ENCODE results near the gene SNX2.
"Not testable (repeated sequence)": the region's sequence is repeated elsewhere in the genome, so short reads cannot be mapped to it uniquely, and the experiment has no call there.

The SNX2 gene, protein sequence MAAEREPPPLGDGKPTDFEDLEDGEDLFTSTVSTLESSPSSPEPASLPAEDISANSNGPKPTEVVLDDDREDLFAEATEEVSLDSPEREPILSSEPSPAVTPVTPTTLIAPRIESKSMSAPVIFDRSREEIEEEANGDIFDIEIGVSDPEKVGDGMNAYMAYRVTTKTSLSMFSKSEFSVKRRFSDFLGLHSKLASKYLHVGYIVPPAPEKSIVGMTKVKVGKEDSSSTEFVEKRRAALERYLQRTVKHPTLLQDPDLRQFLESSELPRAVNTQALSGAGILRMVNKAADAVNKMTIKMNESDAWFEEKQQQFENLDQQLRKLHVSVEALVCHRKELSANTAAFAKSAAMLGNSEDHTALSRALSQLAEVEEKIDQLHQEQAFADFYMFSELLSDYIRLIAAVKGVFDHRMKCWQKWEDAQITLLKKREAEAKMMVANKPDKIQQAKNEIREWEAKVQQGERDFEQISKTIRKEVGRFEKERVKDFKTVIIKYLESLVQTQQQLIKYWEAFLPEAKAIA

DNA sequence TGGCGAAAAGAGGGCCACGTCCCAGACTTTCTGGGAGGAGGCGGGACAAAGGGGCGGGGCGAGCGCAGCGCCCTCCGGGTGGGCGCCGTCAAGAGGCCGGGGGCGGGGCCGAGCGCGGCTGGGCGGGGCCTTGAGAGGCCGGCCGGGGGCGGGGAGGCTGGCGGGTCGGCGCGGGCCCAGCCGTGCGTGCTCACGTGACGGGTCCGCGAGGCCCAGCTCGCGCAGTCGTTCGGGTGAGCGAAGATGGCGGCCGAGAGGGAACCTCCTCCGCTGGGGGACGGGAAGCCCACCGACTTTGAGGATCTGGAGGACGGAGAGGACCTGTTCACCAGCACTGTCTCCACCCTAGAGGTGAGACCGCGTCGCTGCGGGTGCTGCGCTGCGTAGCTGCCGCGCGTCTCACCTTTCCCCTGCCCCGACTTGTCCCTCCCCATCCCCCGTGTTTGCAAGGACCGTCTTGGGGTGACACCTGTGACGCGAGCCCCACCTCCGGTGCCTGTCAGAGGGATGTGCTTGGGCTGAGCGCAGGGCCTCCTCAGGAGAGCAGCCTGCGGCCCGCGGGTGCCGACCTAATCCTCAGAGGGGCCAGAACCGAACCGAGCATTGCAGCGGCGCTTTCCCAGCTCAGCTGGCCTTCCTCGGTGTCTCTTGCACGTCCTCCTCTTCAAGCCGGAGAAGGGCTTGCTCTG, at the start of gene SNX2:
TSS of gene SNX2 (plus strand) at position 220 of the 689 bp plus-strand sequence. CDS start at position 244, 24 bp downstream.
- peak; percentile 75 for DNase-seq

DNA sequence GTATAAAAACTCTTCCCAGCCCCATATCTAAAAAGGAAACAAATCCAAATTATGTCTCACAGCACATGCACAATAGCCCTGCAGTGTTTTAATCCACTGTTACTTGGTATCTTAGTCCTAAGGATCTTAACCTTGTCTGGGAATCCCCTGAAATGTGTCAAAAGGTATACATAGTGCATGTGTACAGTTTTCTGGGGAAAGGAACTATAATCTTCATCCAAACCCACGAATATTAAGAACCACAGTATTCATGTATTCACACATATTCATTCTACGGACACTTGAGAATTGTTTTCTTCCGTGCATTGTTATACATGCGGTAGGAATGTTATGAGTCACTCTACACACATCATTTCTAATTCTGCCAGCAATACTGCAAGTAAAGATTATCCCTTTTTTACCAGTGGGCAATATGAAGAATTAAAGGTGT, 47.8 kb upstream of the SNX2 start:
- DNase-seq = peak; percentile 27

DNA sequence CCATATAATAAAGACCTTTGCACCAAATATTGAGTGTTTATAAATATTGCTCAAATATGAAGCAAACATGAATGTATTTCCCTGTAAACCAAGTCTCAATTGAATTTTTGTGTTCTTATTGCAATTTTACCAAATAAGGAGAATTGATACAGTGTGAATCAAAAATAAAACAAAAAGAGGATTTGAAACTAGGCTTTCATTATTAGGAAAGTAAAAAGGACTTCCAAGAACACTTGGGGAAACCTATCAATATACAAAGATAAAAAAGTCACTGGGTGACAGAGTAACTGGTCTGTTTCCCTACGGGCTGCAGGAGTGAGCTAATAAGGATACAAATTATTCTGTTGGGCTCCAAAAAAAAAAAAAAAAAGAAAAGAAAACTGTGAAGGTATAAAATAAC, 44.8 kb upstream of the SNX2 start:
- DNase-seq = no peak

GRCh38 chr5:122730456-122730855, 44.4 kb upstream of the SNX2 start:
- no peak for DNase-seq

DNA sequence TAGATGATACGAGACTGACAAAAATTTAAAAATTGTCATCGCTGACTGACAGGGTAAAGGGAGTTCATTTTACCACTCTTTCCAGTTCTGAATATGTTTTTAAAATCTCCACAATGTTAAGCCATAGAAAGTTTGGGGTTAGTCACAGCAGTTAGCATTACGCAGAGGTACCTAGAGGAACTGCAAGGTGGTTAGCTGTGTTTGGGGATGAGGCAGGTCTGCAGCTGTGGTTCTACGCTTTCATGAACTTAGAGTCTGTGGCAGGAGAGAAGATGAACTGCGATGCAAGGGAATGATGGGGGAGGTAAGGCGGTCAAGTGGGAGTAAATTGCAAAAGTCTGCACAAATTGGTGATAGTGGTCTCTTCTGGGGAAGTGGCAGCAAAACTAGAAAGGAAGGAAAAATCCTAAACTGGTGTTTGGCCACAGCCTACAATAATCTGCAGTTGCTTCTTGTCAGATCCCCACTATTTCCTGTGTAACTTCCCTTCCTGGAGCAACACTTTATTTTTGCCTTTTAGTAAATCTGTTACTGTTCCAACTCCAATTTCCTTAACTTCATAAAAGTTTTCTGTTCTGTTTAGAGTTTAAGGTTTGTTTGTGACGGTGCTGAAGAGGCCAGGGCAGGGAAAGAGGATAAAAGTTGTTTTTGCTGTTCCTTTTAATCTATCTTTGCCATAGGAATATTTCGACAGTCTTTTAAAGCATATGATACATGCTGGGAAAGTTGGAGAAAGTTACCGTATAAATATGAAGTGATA, 38.6 kb upstream of the SNX2 start:
- no peak for DNase-seq

DNA sequence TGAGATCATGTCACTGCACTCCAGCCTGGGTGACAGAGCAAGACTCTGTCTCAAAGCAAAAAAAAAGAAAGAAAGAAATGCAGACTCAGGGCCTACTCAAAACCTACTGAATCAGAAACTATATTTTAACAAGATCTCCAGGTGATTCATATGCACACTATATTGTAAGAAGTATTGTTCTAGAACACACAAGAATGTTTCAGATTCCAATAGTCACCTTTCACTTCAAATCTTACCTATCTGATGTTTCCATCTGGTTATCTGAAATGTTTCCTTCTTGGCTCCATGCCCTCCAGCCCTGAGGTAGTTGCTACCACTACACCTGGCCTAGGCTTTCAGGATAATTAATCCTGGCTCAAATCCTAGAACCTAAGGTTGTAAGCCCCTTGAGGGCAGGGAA, 36.8 kb upstream of the SNX2 start:
- no peak for DNase-seq

GRCh38 chr5:122741681-122742080, 33.2 kb upstream of the SNX2 start:
- DNase-seq = no peak

DNA sequence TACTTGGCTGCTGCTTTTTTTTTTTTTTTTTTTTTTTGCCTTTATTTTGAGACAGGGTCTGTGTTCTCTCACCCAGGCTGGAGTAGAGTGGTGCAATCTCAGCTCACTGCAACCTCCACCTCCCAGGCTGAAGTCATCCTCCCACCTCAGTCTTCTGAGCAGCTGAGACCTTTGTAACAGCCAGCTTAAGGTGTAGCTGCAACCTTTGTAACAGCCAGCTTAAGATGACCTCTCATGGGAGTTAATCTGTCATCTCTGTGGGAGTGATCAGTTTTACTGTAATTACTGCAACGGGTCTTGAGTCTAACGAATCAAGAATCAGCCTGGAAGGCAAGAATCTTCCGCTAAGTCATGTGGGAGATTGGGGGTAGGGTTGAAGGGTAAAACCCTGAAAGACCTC, 31.6 kb upstream of the SNX2 start:
- DNase-seq = no peak

DNA sequence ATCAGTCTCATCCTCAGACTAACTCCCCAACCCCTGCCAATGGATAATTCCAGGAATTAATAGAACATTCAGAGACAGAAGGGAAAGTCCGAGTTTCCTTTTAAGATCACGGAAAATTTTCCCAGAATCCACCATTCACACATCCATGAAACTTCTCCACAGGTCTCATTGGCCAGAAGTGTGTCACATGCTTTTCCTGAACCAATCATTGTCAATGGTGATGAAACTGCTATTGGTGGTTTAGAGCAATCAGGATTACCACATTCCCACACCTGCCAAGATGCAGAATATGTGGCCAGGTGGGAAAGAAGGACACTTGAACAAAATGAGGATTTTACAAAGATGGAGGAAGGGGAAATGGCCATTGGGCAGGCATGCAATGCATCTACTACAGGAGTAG, 29.3 kb upstream of the SNX2 start:
- no peak for DNase-seq

DNA sequence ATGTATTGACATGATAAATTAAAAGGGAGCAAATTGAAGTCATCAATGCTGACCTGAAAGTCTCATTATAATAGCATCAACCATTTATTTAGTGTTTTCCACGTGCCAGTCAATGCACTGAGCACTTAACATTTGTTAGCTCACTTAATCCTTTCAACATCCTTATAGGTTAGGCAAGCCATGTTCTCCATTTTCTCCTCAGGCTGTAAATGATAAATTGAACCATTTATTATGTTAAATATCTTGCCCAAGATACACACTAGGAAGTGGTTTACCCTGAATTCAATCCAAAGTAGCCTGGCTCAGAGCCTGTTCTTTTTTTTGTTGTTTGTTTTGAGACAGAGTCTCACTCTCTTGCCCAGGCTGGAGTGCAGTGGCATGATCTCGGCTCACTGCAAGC, 25.0 kb upstream of the SNX2 start:
- no peak for DNase-seq

DNA sequence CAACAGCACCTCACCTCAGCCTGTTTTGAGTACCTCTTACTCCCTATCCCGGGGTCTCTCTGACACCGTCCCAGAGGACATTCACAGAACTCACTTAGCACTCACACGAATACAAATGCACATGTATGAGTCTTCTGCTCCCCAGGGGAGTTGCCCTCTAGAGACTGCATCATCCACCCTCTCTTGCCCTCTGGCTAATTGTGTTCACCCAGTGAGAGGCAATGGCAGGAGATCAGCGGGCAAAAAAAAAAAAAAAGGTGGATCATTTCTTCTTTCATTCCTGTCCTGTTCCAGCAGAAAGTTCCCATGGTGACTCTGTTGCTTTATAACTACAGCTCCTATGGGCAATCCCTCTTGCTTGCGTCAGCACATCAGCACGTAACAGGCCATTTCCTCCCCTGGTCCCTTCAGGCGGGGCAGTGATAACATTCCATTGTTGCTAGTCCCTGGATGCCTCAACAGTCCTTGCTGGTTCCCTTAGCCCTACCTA, 23.5 kb upstream of the SNX2 start:
- peak; percentile 37 for DNase-seq

DNA sequence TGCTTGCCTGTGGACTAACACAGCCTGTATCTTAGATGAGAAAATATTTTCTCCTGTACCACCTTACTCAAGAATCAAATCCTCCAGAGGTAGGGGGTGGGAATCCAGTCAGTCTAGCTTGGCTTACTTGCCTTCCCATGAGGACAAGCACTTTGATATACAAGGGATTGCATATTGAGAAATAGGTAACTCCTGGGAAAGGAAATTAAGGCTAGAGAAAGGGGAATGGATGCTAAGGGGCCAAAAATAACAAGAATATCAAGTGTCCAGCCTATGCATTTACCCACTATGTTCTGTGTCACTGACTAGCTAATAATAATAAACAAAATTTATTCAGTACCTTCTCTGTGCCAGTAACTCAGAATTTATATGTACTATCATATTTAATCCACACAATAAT, 21.4 kb upstream of the SNX2 start:
- DNase-seq = no peak

GRCh38 chr5:122755783-122756182, 19.1 kb upstream of the SNX2 start:
- no peak for DNase-seq

- no peak for DNase-seq
Measured at GRCh38 chr5:122756264-122756911, 18.5 kb upstream of the SNX2 start.

- DNase-seq = no peak
Measured at GRCh38 chr5:122757285-122757684, 17.6 kb upstream of the SNX2 start.

DNA sequence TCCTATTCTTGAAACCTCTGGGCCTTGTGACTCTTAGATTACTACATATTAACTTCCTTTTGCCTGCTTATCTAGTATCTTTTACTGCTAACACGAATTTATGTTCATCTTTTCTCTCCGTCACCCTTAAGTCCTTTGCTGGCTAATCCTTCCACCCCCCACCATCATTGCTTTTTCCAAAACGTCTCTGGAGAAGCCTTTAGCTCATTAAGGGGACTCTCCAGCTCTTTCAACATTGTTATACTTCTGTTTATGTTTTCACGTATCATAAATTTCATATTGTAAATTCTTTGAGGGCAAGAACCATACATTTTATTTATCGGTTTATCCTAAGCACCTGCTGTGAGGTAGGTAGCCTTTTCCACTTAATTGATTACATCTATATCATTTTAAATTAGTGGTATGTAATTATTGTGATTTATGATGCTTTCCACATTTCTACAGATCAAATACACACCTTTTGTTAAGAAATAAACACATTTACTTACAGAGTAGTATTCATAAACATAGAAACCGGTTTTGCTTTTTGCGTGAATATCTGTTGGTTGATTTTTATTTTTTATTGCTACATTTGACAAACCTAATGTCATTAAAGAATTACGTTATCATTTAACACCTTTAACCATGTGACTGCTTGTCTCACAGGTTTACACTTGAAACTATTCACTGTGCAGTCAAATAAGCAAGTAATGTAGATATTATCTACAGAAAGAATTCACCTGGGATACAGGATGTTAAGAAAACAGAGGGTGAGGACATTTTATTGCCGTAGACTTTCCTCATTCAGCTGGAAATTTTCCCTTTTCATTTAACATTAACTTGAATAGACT, 15.4 kb upstream of the SNX2 start:
- DNase-seq = no peak

GRCh38 chr5:122760236-122760635, 14.6 kb upstream of the SNX2 start:
- DNase-seq = no peak

DNA sequence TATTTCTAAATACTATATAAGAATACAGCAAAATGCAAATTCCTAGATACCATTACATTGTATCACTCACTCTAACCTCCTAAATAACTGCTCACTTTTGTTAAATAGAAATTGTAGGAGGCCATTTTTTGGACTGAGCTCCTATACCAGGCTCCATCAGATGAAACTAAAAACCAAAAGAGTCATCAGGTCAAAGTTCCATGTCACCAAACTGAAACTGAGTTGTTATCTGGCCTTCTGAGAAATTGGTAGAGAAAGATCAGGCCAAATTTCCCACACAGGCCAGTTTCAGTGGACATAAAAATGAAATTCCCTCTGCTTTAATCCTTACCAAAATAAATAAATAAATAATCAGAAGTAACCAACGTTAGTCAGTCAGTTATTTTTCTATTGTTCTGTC, 13.8 kb upstream of the SNX2 start:
- no peak for DNase-seq

- DNase-seq = not testable (repeated sequence)
Measured at GRCh38 chr5:122761896-122762295, 13.0 kb upstream of the SNX2 start.

- no peak for DNase-seq
Measured at GRCh38 chr5:122766130-122766529, 8.8 kb upstream of the SNX2 start.

- no peak for DNase-seq
Measured at GRCh38 chr5:122770477-122770876, 4.4 kb upstream of the SNX2 start.

GRCh38 chr5:122772446-122772845, 2.4 kb upstream of the SNX2 start:
- DNase-seq = no peak

Measured in 8988T (cell line).